WTC11 (cell line): ENCODE data around the gene MKLN1. TPM values are rescaled to one million over a fixed set of nuclear protein-coding genes. Genes with fewer than 3 reads are reported as not detected.

ENCODE experiments used
- ATAC-seq: fragments of 200-7000 bp; cut with Tn5 transposase; 2 replicates; pipeline ENCODE4 v1.10.0; 2021; ENCODE audit warnings: mild to moderate bottlenecking, moderate library complexity
- CTCF ChIA-PET: fragments of 300-600 bp; sonication (Branson Sonifier 250); formaldehyde crosslinking; loops from one replicate; lab custom pipeline; 2021; ENCODE audit warnings: antibody characterized with exemption; lab: Charles Lee
- POLR2A ChIA-PET: fragments of 350-600 bp; sonication (Branson Sonifier 250); formaldehyde crosslinking; loops from one replicate; lab custom pipeline; 2021; ENCODE audit warnings: antibody characterized with exemption; lab: Charles Lee
- DNase-seq: peaks from one replicate; pipeline ENCODE4 v3.0.0; 2021; ENCODE audit warnings: low spot score
- H3K27ac Mint-ChIP-seq: 2 replicates; pipeline ENCODE4 v1.8.0; 2021; ENCODE audit warnings: mixed read lengths
- H3K27me3 Mint-ChIP-seq: 2 replicates; pipeline ENCODE4 v1.8.0; 2021; ENCODE audit warnings: low read depth, mild to moderate bottlenecking, moderate library complexity, mixed read lengths
- H3K36me3 Mint-ChIP-seq: 2 replicates; pipeline ENCODE4 v1.8.0; 2021; ENCODE audit warnings: mixed read lengths
- H3K4me1 Mint-ChIP-seq: 2 replicates; pipeline ENCODE4 v1.8.0; 2022; ENCODE audit warnings: mixed read lengths
- H3K4me3 Mint-ChIP-seq: 2 replicates; pipeline ENCODE4 v1.8.0; 2021; ENCODE audit warnings: mild to moderate bottlenecking, moderate library complexity, mixed read lengths
- H3K9me3 Mint-ChIP-seq: 2 replicates; pipeline ENCODE4 v1.8.0; 2021; ENCODE audit warnings: mixed read lengths
- EMX1 ChIP-seq: fragments of 250-450 bp; sonication (Bioruptor Pico); IDR thresholded peaks from 2 replicates; pipeline ENCODE4 v1.8.0; 2021; ENCODE audit warnings: mild to moderate bottlenecking
- HMGA2 ChIP-seq: fragments of 250-450 bp; sonication (Bioruptor Pico); IDR thresholded peaks from 2 replicates; pipeline ENCODE4 v1.4.0; 2021; ENCODE audit warnings: mild to moderate bottlenecking, moderate library complexity
- NR3C1 ChIP-seq: sonication (generic); formaldehyde crosslinking; conservative IDR thresholded peaks from 2 replicates; pipeline ENCODE4 v1.8.1; 2023; ENCODE audit warnings: low read depth, mild to moderate bottlenecking, missing genetic modification reagents
- SMAD3 ChIP-seq: sonication (generic); formaldehyde crosslinking; IDR thresholded peaks from 2 replicates; pipeline ENCODE4 v1.8.0; 2022; ENCODE audit warnings: missing genetic modification reagents, mild to moderate bottlenecking, borderline replicate concordance
- SP1 ChIP-seq: sonication (generic); formaldehyde crosslinking; conservative IDR thresholded peaks from 2 replicates; pipeline ENCODE4 v1.8.1; 2022; ENCODE audit warnings: missing genetic modification reagents
- TP53 ChIP-seq: sonication (generic); formaldehyde crosslinking; IDR thresholded peaks from 2 replicates; pipeline ENCODE4 v1.8.1; 2023; ENCODE audit warnings: mild to moderate bottlenecking, missing genetic modification reagents
- ZNF138 ChIP-seq: sonication (generic); formaldehyde crosslinking; conservative IDR thresholded peaks from 2 replicates; pipeline ENCODE4 v1.8.1; 2022; ENCODE audit warnings: mild to moderate bottlenecking, moderate library complexity, missing genetic modification reagents
- total RNA-seq: library from RNA; stranded (reverse); gene quantifications from 3 replicates; pipeline ENCODE4 v1.2.3, GENCODE V29; 2021
- TF ChIP-seq, protein P1 (sequence below): sonication (generic); formaldehyde crosslinking; conservative IDR thresholded peaks from 2 replicates; pipeline ENCODE4 v1.8.1; 2022; ENCODE audit warnings: mild to moderate bottlenecking, missing genetic modification reagents
- TF ChIP-seq, protein P2 (sequence below): sonication (generic); formaldehyde crosslinking; conservative IDR thresholded peaks from 2 replicates; pipeline ENCODE4 v1.8.1; 2023; ENCODE audit warnings: mild to moderate bottlenecking, low read depth, missing genetic modification reagents, moderate library complexity
- TF ChIP-seq, protein P3 (sequence below): sonication (generic); formaldehyde crosslinking; IDR thresholded peaks from 2 replicates; pipeline ENCODE4 v1.8.0; 2023; ENCODE audit warnings: missing genetic modification reagents, mild to moderate bottlenecking, borderline replicate concordance
- TF ChIP-seq, protein P4 (sequence below): sonication (generic); formaldehyde crosslinking; IDR thresholded peaks from 2 replicates; pipeline ENCODE4 v1.8.1; 2022; ENCODE audit warnings: mild to moderate bottlenecking, moderate library complexity, missing genetic modification reagents
- TF ChIP-seq, protein P5 (sequence below): sonication (generic); formaldehyde crosslinking; IDR thresholded peaks from 2 replicates; pipeline ENCODE4 v1.8.0; 2022; ENCODE audit warnings: mild to moderate bottlenecking, missing genetic modification reagents
- TF ChIP-seq, protein P6 (sequence below): sonication (generic); formaldehyde crosslinking; IDR thresholded peaks from 2 replicates; pipeline ENCODE4 v1.8.1; 2023; ENCODE audit warnings: mild to moderate bottlenecking, missing genetic modification reagents

The MKLN1 gene
- total RNA-seq, 1 experiment from 2014 or later, result 37.6 TPM

DNA sequence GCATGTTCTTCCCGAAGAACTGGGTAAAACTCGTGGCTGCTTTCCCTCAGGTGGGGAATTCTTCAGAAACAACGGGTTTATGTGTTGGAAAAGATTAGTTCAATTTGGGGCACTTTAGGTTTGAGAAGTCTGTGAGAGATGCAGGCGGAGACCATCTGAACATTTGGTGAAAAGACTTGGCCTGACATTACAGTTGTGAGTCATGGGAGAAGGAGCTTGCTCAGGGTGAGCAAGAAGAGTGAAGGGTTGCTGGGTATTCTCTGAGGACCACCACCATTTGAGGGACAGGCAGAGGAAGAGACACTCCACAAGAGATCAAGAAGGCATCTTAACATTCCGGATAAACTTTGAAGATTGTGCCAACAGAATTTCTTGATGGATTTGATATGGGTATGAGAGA is 140.1 kb downstream of the MKLN1 start:
- POLR2A ChIA-PET, result no interaction called here
- ATAC-seq, result no peak
- H3K27me3 Mint-ChIP-seq, result no peaks in the 10 kb centered on the region
- TF ChIP-seq NR3C1 (no peak), SMAD3 (CRISPR knock-in tag) (no peak), HMGA2 (CRISPR knock-in tag) (no peak), ZNF138 (CRISPR knock-in tag) (no peak), SP1 (no peak), TP53 (no peak)
- TF ChIP-seq, protein P1, sequence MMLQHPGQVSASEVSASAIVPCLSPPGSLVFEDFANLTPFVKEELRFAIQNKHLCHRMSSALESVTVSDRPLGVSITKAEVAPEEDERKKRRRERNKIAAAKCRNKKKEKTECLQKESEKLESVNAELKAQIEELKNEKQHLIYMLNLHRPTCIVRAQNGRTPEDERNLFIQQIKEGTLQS (CRISPR knock-in tag), result no peak
- TF ChIP-seq, protein P2, sequence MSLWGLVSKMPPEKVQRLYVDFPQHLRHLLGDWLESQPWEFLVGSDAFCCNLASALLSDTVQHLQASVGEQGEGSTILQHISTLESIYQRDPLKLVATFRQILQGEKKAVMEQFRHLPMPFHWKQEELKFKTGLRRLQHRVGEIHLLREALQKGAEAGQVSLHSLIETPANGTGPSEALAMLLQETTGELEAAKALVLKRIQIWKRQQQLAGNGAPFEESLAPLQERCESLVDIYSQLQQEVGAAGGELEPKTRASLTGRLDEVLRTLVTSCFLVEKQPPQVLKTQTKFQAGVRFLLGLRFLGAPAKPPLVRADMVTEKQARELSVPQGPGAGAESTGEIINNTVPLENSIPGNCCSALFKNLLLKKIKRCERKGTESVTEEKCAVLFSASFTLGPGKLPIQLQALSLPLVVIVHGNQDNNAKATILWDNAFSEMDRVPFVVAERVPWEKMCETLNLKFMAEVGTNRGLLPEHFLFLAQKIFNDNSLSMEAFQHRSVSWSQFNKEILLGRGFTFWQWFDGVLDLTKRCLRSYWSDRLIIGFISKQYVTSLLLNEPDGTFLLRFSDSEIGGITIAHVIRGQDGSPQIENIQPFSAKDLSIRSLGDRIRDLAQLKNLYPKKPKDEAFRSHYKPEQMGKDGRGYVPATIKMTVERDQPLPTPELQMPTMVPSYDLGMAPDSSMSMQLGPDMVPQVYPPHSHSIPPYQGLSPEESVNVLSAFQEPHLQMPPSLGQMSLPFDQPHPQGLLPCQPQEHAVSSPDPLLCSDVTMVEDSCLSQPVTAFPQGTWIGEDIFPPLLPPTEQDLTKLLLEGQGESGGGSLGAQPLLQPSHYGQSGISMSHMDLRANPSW (CRISPR knock-in tag), result no peak
- TF ChIP-seq, protein P3, sequence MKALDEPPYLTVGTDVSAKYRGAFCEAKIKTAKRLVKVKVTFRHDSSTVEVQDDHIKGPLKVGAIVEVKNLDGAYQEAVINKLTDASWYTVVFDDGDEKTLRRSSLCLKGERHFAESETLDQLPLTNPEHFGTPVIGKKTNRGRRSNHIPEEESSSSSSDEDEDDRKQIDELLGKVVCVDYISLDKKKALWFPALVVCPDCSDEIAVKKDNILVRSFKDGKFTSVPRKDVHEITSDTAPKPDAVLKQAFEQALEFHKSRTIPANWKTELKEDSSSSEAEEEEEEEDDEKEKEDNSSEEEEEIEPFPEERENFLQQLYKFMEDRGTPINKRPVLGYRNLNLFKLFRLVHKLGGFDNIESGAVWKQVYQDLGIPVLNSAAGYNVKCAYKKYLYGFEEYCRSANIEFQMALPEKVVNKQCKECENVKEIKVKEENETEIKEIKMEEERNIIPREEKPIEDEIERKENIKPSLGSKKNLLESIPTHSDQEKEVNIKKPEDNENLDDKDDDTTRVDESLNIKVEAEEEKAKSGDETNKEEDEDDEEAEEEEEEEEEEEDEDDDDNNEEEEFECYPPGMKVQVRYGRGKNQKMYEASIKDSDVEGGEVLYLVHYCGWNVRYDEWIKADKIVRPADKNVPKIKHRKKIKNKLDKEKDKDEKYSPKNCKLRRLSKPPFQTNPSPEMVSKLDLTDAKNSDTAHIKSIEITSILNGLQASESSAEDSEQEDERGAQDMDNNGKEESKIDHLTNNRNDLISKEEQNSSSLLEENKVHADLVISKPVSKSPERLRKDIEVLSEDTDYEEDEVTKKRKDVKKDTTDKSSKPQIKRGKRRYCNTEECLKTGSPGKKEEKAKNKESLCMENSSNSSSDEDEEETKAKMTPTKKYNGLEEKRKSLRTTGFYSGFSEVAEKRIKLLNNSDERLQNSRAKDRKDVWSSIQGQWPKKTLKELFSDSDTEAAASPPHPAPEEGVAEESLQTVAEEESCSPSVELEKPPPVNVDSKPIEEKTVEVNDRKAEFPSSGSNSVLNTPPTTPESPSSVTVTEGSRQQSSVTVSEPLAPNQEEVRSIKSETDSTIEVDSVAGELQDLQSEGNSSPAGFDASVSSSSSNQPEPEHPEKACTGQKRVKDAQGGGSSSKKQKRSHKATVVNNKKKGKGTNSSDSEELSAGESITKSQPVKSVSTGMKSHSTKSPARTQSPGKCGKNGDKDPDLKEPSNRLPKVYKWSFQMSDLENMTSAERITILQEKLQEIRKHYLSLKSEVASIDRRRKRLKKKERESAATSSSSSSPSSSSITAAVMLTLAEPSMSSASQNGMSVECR, result no peak
- TF ChIP-seq, protein P4, sequence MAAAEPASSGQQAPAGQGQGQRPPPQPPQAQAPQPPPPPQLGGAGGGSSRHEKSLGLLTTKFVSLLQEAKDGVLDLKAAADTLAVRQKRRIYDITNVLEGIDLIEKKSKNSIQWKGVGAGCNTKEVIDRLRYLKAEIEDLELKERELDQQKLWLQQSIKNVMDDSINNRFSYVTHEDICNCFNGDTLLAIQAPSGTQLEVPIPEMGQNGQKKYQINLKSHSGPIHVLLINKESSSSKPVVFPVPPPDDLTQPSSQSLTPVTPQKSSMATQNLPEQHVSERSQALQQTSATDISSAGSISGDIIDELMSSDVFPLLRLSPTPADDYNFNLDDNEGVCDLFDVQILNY (CRISPR knock-in tag), result no peak
- H3K36me3 Mint-ChIP-seq, result peaks cover 33% of the 10 kb centered on the region
- H3K27ac Mint-ChIP-seq, result no peak overlapping the region
- no peaks in the 10 kb centered on the region for H3K9me3 Mint-ChIP-seq
- CTCF ChIA-PET, result no interaction called here
- H3K4me1 Mint-ChIP-seq, result no peaks in the 10 kb centered on the region; the same call in 1 of the 2 replicates
- no peak overlapping the region for H3K4me3 Mint-ChIP-seq
- DNase-seq, result no peak

DNA sequence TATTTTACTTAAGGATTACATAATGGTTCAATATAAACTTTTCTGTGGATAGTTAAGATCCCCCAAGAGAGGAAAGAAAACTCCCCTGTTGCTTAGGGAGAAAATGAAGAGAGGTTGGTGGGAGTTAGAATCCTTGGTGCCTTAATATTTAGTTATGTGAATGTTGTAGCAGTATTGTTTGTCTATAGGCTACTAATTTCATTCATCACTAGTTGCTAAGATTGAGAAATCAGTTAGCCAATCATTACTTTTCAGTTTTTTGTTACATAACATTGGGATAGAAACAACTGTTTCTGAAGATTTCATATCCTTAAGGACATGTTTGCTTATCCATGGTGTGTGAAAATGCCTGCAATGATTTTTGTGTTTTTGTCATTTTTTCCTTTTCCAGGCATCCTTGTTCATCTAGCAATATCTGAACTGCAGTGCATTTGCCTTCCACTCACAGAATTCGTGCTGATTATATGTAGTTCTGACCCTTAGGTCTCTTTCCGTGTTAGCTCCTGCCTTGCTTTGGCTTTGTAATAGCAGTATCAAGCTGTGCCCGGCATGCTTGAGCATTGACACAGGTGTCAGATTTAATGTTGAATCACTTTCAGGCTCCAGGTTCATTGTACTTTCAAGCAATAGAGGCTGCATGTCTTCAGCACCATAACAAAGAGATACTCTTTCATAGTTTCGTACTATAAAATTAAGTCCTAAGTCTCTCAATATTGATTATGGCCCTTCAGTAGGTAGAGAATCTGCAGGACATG is 143.8 kb downstream of the MKLN1 start:
- ChIA-PET POLR2A (no interaction called here), CTCF (no interaction called here)
- H3K9me3 Mint-ChIP-seq, result no peaks in the 10 kb centered on the region
- peak overlapping the region; percentile 55 for H3K27ac Mint-ChIP-seq
- ATAC-seq (no peak), DNase-seq (no peak)
- no peak overlapping the region for H3K4me3 Mint-ChIP-seq
- H3K4me1 Mint-ChIP-seq, result no peaks in the 10 kb centered on the region; the same call in 1 of the 2 replicates
- peaks cover 19% of the 10 kb centered on the region for H3K36me3 Mint-ChIP-seq
- H3K27me3 Mint-ChIP-seq, result no peaks in the 10 kb centered on the region
- no peak for TF ChIP-seq EMX1

DNA sequence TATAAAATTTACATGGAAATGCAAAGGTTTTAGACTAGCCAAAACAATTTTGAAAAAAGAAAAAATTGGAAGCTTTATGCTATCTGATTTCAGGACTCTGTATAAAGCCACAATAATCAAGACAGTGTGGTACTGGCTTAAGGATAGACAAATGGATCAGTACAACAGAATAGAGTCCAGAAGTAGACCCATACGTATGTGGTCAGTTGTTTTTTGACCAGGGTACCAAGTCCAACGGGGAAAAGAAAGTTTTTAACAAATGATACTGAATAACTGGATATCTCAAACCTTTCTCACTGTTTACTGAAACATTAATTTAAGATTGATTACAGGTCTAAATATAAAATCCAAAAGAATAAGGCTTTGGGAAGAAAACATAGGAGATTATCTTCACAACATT is 149.1 kb downstream of the MKLN1 start:
- Mint-ChIP-seq H3K9me3 (no peaks in the 10 kb centered on the region), H3K4me1 (peaks cover 5% of the 10 kb centered on the region), H3K4me3 (no peak overlapping the region), H3K27me3 (no peaks in the 10 kb centered on the region), H3K36me3 (peaks cover 13% of the 10 kb centered on the region), H3K27ac (no peak overlapping the region; the same call in 1 of the 2 replicates)
- no peak for ATAC-seq
- ChIA-PET POLR2A (no interaction called here), CTCF (no interaction called here)
- no peak for DNase-seq
- TF ChIP-seq, protein P5, sequence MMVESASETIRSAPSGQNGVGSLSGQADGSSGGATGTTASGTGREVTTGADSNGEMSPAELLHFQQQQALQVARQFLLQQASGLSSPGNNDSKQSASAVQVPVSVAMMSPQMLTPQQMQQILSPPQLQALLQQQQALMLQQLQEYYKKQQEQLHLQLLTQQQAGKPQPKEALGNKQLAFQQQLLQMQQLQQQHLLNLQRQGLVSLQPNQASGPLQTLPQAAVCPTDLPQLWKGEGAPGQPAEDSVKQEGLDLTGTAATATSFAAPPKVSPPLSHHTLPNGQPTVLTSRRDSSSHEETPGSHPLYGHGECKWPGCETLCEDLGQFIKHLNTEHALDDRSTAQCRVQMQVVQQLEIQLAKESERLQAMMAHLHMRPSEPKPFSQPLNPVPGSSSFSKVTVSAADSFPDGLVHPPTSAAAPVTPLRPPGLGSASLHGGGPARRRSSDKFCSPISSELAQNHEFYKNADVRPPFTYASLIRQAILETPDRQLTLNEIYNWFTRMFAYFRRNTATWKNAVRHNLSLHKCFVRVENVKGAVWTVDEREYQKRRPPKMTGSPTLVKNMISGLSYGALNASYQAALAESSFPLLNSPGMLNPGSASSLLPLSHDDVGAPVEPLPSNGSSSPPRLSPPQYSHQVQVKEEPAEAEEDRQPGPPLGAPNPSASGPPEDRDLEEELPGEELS, result no peak
- TF ChIP-seq, protein P3, result no peak
- TF ChIP-seq, protein P6, sequence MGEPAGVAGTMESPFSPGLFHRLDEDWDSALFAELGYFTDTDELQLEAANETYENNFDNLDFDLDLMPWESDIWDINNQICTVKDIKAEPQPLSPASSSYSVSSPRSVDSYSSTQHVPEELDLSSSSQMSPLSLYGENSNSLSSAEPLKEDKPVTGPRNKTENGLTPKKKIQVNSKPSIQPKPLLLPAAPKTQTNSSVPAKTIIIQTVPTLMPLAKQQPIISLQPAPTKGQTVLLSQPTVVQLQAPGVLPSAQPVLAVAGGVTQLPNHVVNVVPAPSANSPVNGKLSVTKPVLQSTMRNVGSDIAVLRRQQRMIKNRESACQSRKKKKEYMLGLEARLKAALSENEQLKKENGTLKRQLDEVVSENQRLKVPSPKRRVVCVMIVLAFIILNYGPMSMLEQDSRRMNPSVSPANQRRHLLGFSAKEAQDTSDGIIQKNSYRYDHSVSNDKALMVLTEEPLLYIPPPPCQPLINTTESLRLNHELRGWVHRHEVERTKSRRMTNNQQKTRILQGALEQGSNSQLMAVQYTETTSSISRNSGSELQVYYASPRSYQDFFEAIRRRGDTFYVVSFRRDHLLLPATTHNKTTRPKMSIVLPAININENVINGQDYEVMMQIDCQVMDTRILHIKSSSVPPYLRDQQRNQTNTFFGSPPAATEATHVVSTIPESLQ, result no peak
